Heart left ventricle (tissue), 13 donors: ENCODE results near the gene HHIPL2.

Experiments used
- POLR2A ChIP-seq, 2 donors: fragments of 450-650 bp; IDR thresholded peaks; one replicate each; pipeline ENCODE4 v1.6.1; 2017; ENCODE audit warnings: antibody characterized with exemption in 2 of 2, mild to moderate bottlenecking in 2 of 2, moderate library complexity in 2 of 2
- TF ChIP-seq, protein P1 (sequence below), 12 donors: fragments of 200-600 bp; sonication (generic) in 4 of 12; IDR thresholded peaks; one replicate each; pipeline versions ENCODE4 v1.5.0 to v1.8.0; 2018 to 2022; ENCODE audit warnings: antibody characterized with exemption in 12 of 12, mild to moderate bottlenecking in 5 of 12
- donor health status: ischemic (EF 13 %, LVEDD 7.1; RV severe dilation, severe dysfunction).
- donor health status: DM: no; HTN: yes; CAD: no.
- donor health status: DM: no; HTN: no; CAD: no.
- donor health status: ischemic (EF 25% LVEDD 6.9; RV normal size, moderate dysfunction).
- donor health status: ischemic (EF 25% LVEDD 5.7; RV mildly dilated, moderate dysfunction).
- donor health status: ischemic (EF 35%, LVEDD 5.7; RV mildly dilated, moderate dysfunction).
- donor health status: nonischemic (EF 11% LVEDD 7.7; RV severe dilation, severe dysfunction).
- donor health status: DM: yes; HTN: yes; CAD: no.
- donor health status: PGD.
- donor health status: ischemic (EF 29% LVEDD 5.4; RV normal size, mild dysfunction).
- donor health status: nonischemic (EF 23%, LVEDD 6.1; RV moderate dilation, normal function).

DNA sequence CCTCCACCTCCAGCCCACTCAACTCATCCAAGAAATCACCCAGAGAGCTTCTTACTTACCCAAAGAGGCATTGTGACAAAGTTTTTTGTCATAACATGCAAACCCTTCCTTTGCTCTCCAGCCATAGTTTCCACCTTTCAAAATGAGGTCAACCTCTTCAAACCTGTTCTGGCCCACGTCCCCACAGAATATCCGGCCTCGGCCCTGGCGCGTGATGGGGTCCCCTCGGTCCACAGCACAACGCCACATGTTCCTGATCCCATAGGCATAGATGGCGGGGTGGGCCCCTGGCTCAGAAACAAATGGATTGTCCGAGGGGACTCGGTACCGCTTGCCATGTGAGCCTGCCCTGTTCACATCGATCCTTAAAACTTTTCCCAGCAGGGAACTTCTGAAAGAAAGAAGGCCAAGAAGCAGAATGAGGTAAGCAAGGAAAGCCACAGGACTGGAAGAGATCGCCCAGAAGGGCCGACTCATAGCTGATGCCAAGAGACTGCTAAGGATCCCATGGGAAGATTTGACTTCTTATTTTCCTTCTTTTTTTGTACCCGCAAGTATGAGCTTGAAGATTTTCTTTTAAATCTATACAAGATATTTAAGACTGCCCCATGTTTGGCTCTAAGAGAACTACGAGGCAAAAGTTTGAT, 7.8 kb downstream of the HHIPL2 start:
- TF ChIP-seq POLR2A (IDR thresholded peaks at IDR 0.05), result no peak
- TF ChIP-seq, protein P1, sequence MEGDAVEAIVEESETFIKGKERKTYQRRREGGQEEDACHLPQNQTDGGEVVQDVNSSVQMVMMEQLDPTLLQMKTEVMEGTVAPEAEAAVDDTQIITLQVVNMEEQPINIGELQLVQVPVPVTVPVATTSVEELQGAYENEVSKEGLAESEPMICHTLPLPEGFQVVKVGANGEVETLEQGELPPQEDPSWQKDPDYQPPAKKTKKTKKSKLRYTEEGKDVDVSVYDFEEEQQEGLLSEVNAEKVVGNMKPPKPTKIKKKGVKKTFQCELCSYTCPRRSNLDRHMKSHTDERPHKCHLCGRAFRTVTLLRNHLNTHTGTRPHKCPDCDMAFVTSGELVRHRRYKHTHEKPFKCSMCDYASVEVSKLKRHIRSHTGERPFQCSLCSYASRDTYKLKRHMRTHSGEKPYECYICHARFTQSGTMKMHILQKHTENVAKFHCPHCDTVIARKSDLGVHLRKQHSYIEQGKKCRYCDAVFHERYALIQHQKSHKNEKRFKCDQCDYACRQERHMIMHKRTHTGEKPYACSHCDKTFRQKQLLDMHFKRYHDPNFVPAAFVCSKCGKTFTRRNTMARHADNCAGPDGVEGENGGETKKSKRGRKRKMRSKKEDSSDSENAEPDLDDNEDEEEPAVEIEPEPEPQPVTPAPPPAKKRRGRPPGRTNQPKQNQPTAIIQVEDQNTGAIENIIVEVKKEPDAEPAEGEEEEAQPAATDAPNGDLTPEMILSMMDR (IDR thresholded peaks at IDR 0.05), result no peak
